Tibial artery (tissue), 4 donors: ENCODE data around the gene PTPRJ.
A peak's percentile ranks its signal among the peaks of the same experiment; 100 is the strongest.

ENCODE experiments used
- DNase-seq, 2 donors: peaks; one replicate each; pipeline ENCODE4 v3.0.0-alpha.2; 2019
- H3K27ac ChIP-seq, 2 donors: fragments of 200-600 bp; sonication (generic) in 1 of 2; 1 replicate in 1 of 2; 2 replicates in 1 of 2; pipeline ENCODE4 v1.5.1; 2018 to 2019; ENCODE audit warnings: mild to moderate bottlenecking in 1 of 2
- H3K27me3 ChIP-seq, 2 donors: fragments of 200-600 bp; sonication (generic) in 1 of 2; one replicate each; pipeline versions ENCODE4 v1.5.1 to v1.6.0; 2016 to 2019
- H3K36me3 ChIP-seq, 3 donors: fragments of 200-600 bp; sonication (generic) in 2 of 3; one replicate each; pipeline ENCODE4 v1.5.1; 2016 to 2019; ENCODE audit warnings: mild to moderate bottlenecking in 2 of 3
- H3K4me1 ChIP-seq, 4 donors: fragments of 200-600 bp; sonication (generic) in 2 of 4; 1 replicate in 3 of 4; 2 replicates in 1 of 4; pipeline ENCODE4 v1.5.1; 2016 to 2019
- H3K4me3 ChIP-seq, 2 donors: fragments of 200-600 bp; sonication (generic) in 1 of 2; 1 replicate in 1 of 2; 2 replicates in 1 of 2; pipeline ENCODE4 v1.5.1; 2018 to 2019; ENCODE audit warnings: mild to moderate bottlenecking in 2 of 2
- H3K9me3 ChIP-seq, 3 donors: fragments of 200-600 bp; sonication (generic) in 1 of 3; one replicate each; pipeline ENCODE4 v1.5.1; 2016 to 2019
- intact Hi-C: fragments of 100-400 bp; cut with DNase I; formaldehyde crosslinking; loops from one replicate; pipeline ENCODE4 v1.15.0; 2023; ENCODE audit warnings: low total_unique reads
- TF ChIP-seq, protein P1 (sequence below), 2 experiments: fragments of 200-600 bp in 1 of 2; fragments of 450-650 bp in 1 of 2; IDR thresholded peaks; one replicate each; pipeline ENCODE4 v1.5.1; 2017 to 2019; ENCODE audit warnings: antibody characterized with exemption in 2 of 2, mild to moderate bottlenecking in 1 of 2, moderate library complexity in 1 of 2

The PTPRJ gene

DNA sequence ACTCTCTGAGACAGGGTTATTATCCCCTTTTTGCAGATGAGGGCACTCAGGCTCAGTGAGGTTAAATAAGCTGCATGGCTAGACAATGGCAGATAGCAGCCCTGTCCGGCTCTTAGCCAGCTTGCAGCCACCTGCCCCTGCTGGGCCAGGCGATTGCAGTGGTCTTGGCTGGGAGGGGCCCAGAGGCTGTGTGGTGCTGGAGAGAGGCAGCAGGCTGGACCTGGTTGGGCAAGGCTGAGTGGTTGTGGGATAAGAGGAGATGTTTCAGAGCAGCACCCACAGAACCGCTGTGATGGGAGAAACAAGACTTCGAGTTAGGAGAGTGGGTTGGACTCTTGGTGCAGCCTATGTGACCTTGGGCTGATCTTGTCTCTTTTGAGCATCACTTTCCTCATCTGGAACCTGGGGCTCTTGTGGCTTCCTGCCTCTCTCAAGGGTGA, 25.5 kb downstream of the PTPRJ start:
- TF ChIP-seq, protein P1, sequence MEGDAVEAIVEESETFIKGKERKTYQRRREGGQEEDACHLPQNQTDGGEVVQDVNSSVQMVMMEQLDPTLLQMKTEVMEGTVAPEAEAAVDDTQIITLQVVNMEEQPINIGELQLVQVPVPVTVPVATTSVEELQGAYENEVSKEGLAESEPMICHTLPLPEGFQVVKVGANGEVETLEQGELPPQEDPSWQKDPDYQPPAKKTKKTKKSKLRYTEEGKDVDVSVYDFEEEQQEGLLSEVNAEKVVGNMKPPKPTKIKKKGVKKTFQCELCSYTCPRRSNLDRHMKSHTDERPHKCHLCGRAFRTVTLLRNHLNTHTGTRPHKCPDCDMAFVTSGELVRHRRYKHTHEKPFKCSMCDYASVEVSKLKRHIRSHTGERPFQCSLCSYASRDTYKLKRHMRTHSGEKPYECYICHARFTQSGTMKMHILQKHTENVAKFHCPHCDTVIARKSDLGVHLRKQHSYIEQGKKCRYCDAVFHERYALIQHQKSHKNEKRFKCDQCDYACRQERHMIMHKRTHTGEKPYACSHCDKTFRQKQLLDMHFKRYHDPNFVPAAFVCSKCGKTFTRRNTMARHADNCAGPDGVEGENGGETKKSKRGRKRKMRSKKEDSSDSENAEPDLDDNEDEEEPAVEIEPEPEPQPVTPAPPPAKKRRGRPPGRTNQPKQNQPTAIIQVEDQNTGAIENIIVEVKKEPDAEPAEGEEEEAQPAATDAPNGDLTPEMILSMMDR (IDR thresholded peaks at IDR 0.05) = no peak
- H3K27ac ChIP-seq = no peak overlapping the region
- H3K27me3 ChIP-seq = no peaks in the 10 kb centered on the region
- DNase-seq = peak in 1 of 2 donors; percentile 59
- H3K4me3 ChIP-seq = no peak overlapping the region
- H3K4me1 ChIP-seq = peaks cover 0 to 39% (median 15%) of the 10 kb centered on the region in 4 donors
- no peaks in the 10 kb centered on the region for H3K36me3 ChIP-seq
- no peaks in the 10 kb centered on the region for H3K9me3 ChIP-seq
- intact Hi-C loops = no loop called here

DNA sequence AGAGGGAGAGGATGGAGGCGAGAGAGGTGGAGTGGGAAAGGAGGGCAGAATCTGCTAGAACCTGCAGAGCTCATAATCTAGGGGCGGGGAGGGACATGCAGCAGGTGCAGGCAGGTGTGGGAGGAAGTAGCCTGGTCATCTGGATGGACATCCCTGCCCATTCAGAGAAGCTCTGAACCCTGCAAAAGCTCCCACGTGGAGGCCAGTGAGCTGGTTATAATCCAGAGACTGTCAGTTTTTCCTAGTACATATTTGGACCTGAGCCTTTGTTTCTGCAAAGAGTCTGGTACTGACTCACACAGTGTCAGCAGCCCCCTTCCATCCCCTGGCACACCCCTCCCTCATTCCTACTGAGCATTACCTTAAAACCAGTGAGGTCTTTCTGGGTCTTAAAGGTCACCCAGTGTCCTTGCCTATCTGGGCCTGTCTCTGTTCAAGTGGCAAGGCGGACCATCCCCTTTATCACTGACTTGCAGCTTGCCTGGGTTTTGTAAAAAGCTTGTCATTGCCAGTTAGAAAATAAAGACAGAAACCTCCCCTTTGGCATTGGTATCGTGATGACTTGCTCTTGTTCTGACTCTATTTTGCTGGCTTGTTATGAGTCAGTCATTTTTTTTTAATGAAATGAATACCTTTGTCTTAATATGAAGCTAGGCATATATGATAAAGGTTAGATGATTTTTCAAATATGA, 26.1 kb downstream of the PTPRJ start:
- H3K36me3 ChIP-seq = no peaks in the 10 kb centered on the region
- DNase-seq = peak in 1 of 2 donors; percentile 49
- H3K27ac ChIP-seq = peak overlapping the region; percentile 11 to 45

DNA sequence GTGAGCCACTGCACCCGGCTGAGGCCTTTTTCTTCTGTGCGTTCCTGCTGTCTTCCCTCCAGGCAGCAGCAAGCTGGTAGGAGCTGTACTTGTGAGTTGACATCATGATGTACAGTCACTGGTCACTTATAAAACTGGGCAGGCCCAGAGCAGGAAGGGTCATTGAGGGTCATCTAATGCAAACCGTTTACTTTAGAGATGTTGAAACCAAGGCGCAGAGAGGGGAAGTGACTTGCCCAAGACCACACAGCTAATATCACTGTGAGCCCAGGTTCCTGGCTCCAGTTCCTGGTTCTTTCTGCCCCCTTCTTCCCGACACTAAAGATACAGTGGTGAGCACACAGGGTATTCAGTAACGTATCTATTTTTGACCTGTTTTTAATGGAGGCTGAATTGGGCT, 27.3 kb downstream of the PTPRJ start:
- H3K4me1 ChIP-seq = peaks cover 0 to 30% (median 12%) of the 10 kb centered on the region in 4 donors

More for the DNA sequence above, 26.1 kb downstream of the PTPRJ start:
- H3K9me3 ChIP-seq = no peaks in the 10 kb centered on the region
- H3K27me3 ChIP-seq = no peaks in the 10 kb centered on the region
- intact Hi-C loops = no loop called here
- no peak overlapping the region for H3K4me3 ChIP-seq
- TF ChIP-seq, protein P1 (IDR thresholded peaks at IDR 0.05) = no peak
- H3K4me1 ChIP-seq = peaks cover 0 to 33% (median 14%) of the 10 kb centered on the region in 4 donors

DNA sequence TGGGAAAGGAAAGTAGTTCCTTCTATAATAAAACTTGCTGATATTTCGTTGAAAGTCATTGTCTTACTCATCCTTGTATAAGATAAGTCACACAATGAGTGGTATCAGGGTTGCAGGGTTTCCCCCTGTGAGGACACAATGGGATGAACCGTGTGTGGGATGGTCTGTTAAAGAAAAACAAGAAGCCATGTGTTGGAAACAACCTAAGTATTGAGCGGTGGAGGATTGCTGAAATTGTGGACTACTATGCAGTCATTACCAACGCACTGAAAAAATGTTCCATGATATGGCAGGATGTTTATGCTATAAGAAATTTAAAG, 28.6 kb downstream of the PTPRJ start:
- Histone ChIP-seq H3K36me3 (no peaks in the 10 kb centered on the region), H3K9me3 (no peaks in the 10 kb centered on the region), H3K27me3 (no peaks in the 10 kb centered on the region), H3K4me1 (peaks cover 0 to 30% (median 14%) of the 10 kb centered on the region in 4 donors), H3K4me3 (no peak overlapping the region), H3K27ac (no peak overlapping the region)
- DNase-seq = no peak
- intact Hi-C loops = no loop called here
- TF ChIP-seq, protein P1 (IDR thresholded peaks at IDR 0.05) = no peak

More for the DNA sequence above, 27.3 kb downstream of the PTPRJ start:
- Histone ChIP-seq H3K4me3 (no peak overlapping the region), H3K27ac (peak overlapping the region in 1 of 2 donors; percentile 11), H3K9me3 (no peaks in the 10 kb centered on the region), H3K36me3 (no peaks in the 10 kb centered on the region), H3K27me3 (no peaks in the 10 kb centered on the region)
- TF ChIP-seq, protein P1 (IDR thresholded peaks at IDR 0.05) = no peak
- DNase-seq = peak in 1 of 2 donors; percentile 49
- intact Hi-C loops = no loop called here

DNA sequence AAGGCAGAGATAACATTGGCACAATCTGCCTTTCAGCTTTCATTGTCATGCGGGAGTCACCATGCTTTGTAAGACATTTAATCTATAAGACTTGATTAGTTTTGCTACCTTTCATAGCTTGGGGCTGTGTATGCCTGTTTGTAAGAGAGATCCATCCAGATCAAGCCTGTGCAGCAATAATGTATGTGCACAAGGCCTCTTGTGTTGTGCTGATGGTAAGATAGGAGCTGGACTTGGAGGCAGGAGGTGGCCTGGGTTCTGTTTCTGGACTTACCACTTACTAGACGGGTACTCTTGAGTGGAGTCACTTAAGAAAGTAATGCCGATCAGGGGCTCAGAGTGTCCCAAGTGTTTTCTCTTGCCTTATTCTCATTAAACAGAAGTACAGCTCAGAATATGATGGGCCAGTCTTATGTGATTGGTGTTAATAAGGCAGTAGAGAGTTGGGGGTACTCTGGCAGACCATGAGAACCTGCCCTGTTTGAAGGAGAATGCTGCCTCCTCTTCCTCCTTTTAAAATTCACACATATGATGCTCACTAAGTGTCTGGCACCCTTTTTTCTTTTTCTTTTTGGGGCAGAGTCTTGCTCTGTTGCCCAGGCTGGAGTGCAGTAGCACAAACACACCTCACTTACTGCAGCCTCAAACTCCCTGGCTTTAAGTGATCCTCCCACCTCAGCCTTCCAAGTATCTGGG, 30.9 kb downstream of the PTPRJ start:
- H3K36me3 ChIP-seq = no peaks in the 10 kb centered on the region
- no peak overlapping the region for H3K4me3 ChIP-seq
- peak in 1 of 2 donors; percentile 15 for DNase-seq
- H3K9me3 ChIP-seq = no peaks in the 10 kb centered on the region
- H3K27me3 ChIP-seq = no peaks in the 10 kb centered on the region
- H3K27ac ChIP-seq = no peak overlapping the region
- peaks cover 0 to 14% (median 9%) of the 10 kb centered on the region in 4 donors for H3K4me1 ChIP-seq
- TF ChIP-seq, protein P1 (IDR thresholded peaks at IDR 0.05) = no peak
- intact Hi-C loops = no loop called here
